ENCODE data around the gene PCDHGC4. TPM values are rescaled to one million over a fixed set of nuclear protein-coding genes. Genes with fewer than 3 reads are reported as not detected.

PCDHGC4 gene
- total RNA-seq, 1 experiment from 2014 or later = 2.2 TPM

- intact Hi-C loops (cut with micrococcal nuclease; ENCODE audit: unreplicated experiment) = loop anchor here (5.0 kb wide), 2 partner anchors 77 to 78 kb away; partner anchors contain the start of gene PCDHGA9
- H3K27me3 Mint-ChIP-seq (ENCODE audit: unreplicated experiment) = no peaks in the 10 kb centered on the region
- H3K36me3 Mint-ChIP-seq (ENCODE audit: insufficient read depth, unreplicated experiment) = peaks cover 30% of the 10 kb centered on the region
- peaks cover 8% of the 10 kb centered on the region for H3K4me1 Mint-ChIP-seq (ENCODE audit: low read depth, unreplicated experiment)
- no TSS peak for BruUV-seq (replicated peaks)
- DNase-seq = no peak
- no peak overlapping the region for H3K27ac Mint-ChIP-seq (ENCODE audit: unreplicated experiment)
- no peak overlapping the region for H3K4me3 Mint-ChIP-seq (ENCODE audit: low read depth, unreplicated experiment)
- CTCF ChIA-PET = no interaction called here
- H3K9me3 Mint-ChIP-seq (ENCODE audit: low read depth, unreplicated experiment) = peaks cover 4% of the 10 kb centered on the region
- no peak for TF ChIP-seq CTCF (IDR thresholded peaks at IDR 0.05; ENCODE audit: unreplicated experiment)
Measured at GRCh38 chr5:141479776-141480175, 5.1 kb upstream of the PCDHGC4 start.

GRCh38 chr5:141483902-141484301 is 928 bp upstream of the PCDHGC4 start:
- Mint-ChIP-seq H3K4me1 (ENCODE audit: low read depth, unreplicated experiment) (no peaks in the 10 kb centered on the region), H3K27me3 (ENCODE audit: unreplicated experiment) (no peaks in the 10 kb centered on the region), H3K27ac (ENCODE audit: unreplicated experiment) (no peak overlapping the region), H3K36me3 (ENCODE audit: insufficient read depth, unreplicated experiment) (peaks cover 6% of the 10 kb centered on the region), H3K4me3 (ENCODE audit: low read depth, unreplicated experiment) (no peak overlapping the region), H3K9me3 (ENCODE audit: low read depth, unreplicated experiment) (peaks cover 8% of the 10 kb centered on the region)
- no TSS peak for BruUV-seq (replicated peaks)
- DNase-seq = no peak
- CTCF ChIA-PET = interaction anchor here (0.6 to 0.8 kb wide), 3 partner anchors 16 to 158 kb away, joined by 4 to 6 read pairs (median 5); no protein-coding TSS in a partner anchor
- intact Hi-C loops (cut with micrococcal nuclease; ENCODE audit: unreplicated experiment) = no loop called here
- TF ChIP-seq CTCF (IDR thresholded peaks at IDR 0.05; ENCODE audit: unreplicated experiment) = no peak

GRCh38 chr5:141484310-141484640 is 555 bp upstream of the PCDHGC4 start:
- Mint-ChIP-seq H3K4me1 (ENCODE audit: low read depth, unreplicated experiment) (no peaks in the 10 kb centered on the region), H3K4me3 (ENCODE audit: low read depth, unreplicated experiment) (no peak overlapping the region), H3K27ac (ENCODE audit: unreplicated experiment) (no peak overlapping the region), H3K27me3 (ENCODE audit: unreplicated experiment) (no peaks in the 10 kb centered on the region), H3K36me3 (ENCODE audit: insufficient read depth, unreplicated experiment) (peaks cover 6% of the 10 kb centered on the region), H3K9me3 (ENCODE audit: low read depth, unreplicated experiment) (peaks cover 8% of the 10 kb centered on the region)
- CTCF ChIA-PET = interaction anchor here (0.6 to 0.8 kb wide), 2 partner anchors 15 to 158 kb away, joined by 4 to 5 read pairs; no protein-coding TSS in a partner anchor
- no peak for DNase-seq
- TF ChIP-seq CTCF (IDR thresholded peaks at IDR 0.05; ENCODE audit: unreplicated experiment) = no peak
- intact Hi-C loops (cut with micrococcal nuclease; ENCODE audit: unreplicated experiment) = no loop called here
- no TSS peak for BruUV-seq (replicated peaks)

GRCh38 chr5:141485321-141486055 is 658 bp downstream of the PCDHGC4 start:
- intact Hi-C loops (cut with micrococcal nuclease; ENCODE audit: unreplicated experiment) = no loop called here
- Mint-ChIP-seq H3K4me1 (ENCODE audit: low read depth, unreplicated experiment) (no peaks in the 10 kb centered on the region), H3K9me3 (ENCODE audit: low read depth, unreplicated experiment) (peaks cover 8% of the 10 kb centered on the region)

More at GRCh38 chr5:141485321-141486055, 658 bp downstream of the PCDHGC4 start:
- CTCF ChIA-PET = interaction anchor here (1.1 kb wide), 1 partner anchor 10 kb away, joined by 3 read pairs; the partner anchor contains the start of gene PCDHGC3
- no peak for DNase-seq
- Mint-ChIP-seq H3K27me3 (ENCODE audit: unreplicated experiment) (no peaks in the 10 kb centered on the region), H3K27ac (ENCODE audit: unreplicated experiment) (no peak overlapping the region), H3K36me3 (ENCODE audit: insufficient read depth, unreplicated experiment) (peaks cover 6% of the 10 kb centered on the region), H3K4me3 (ENCODE audit: low read depth, unreplicated experiment) (no peak overlapping the region)
- no TSS peak for BruUV-seq (replicated peaks)
- no peak for TF ChIP-seq CTCF (IDR thresholded peaks at IDR 0.05; ENCODE audit: unreplicated experiment)

Measured in Calu3 (cell line).